IMR-90 (cell line): Measurements from ENCODE around the gene CABP7. TPM values are rescaled to one million over a fixed set of nuclear protein-coding genes. Genes with fewer than 3 reads are reported as not detected.

Source experiments
- ATAC-seq: fragments of 200-7000 bp; cut with Tn5 transposase; 2 replicates; pipeline ENCODE4 v1.9.1; 2020; ENCODE audit warnings: low read depth, mild to moderate bottlenecking, moderate library complexity
- BruUV-seq: library from RNA; stranded (reverse); fragments of 400-500 nt; replicated peaks from 2 replicates; lab custom pipeline; 2021; lab: Mats Ljungman, UMichigan
- CTCF ChIA-PET: fragments of 300-600 bp; formaldehyde crosslinking; extraction: SDS; loops from one replicate; lab custom pipeline; 2021; ENCODE audit warnings: antibody characterized with exemption; lab: Yijun Ruan, JAX
- POLR2A ChIA-PET: fragments of 300-600 bp; sonication (Branson Sonifier 250); formaldehyde crosslinking; loops from one replicate; lab custom pipeline; 2022; ENCODE audit warnings: antibody characterized with exemption; ENCODE audit not compliant: unreplicated experiment; lab: Charles Lee
- DNase-seq: peaks from one replicate; pipeline ENCODE4 v3.0.0; 2013
- H2AFZ ChIP-seq: replicated peaks from 2 replicates; pipeline ENCODE3; 2013; ENCODE audit warnings: low read length, mild to moderate bottlenecking; ENCODE audit not compliant: poor library complexity
- H2AK5ac ChIP-seq: 2 replicates; pipeline ENCODE4 v1.6.1; 2013; ENCODE audit warnings: low read depth, low read length, inconsistent platforms
- H2AK9ac ChIP-seq: replicated peaks from 2 replicates; pipeline ENCODE3; 2013; ENCODE audit warnings: mild to moderate bottlenecking, low read depth, low read length, moderate library complexity; ENCODE audit not compliant: poor library complexity
- H2BK120ac ChIP-seq: 2 replicates; pipeline ENCODE4 v1.6.1; 2013; ENCODE audit warnings: low read depth, low read length, inconsistent platforms
- H2BK15ac ChIP-seq: 3 replicates; pipeline ENCODE4 v1.6.1; 2013; ENCODE audit warnings: low read depth, low read length, inconsistent platforms
- H2BK20ac ChIP-seq: 2 replicates; pipeline ENCODE4 v1.6.1; 2013; ENCODE audit warnings: low read depth, mild to moderate bottlenecking, inconsistent platforms, low read length, moderate library complexity
- H2BK5ac ChIP-seq: 2 replicates; pipeline ENCODE4 v1.6.1; 2013; ENCODE audit warnings: mild to moderate bottlenecking, low read depth, low read length, inconsistent platforms; ENCODE audit not compliant: poor library complexity, severe bottlenecking
- H3K14ac ChIP-seq: replicated peaks from 2 replicates; pipeline ENCODE4 v1.6.1; 2013; ENCODE audit warnings: low read depth, low read length, inconsistent platforms
- H3K18ac ChIP-seq: 2 replicates; pipeline ENCODE4 v1.6.1; 2013; ENCODE audit warnings: low read depth, low read length, control low read depth
- H3K23ac ChIP-seq: 2 replicates; pipeline ENCODE4 v1.6.1; 2013; ENCODE audit warnings: low read depth, low read length, inconsistent platforms
- H3K27ac ChIP-seq: 2 replicates; pipeline ENCODE4 v1.5.1; 2013; ENCODE audit warnings: mild to moderate bottlenecking, control low read depth, low read length; ENCODE audit not compliant: insufficient read depth
- H3K27me3 ChIP-seq: 2 replicates; pipeline ENCODE4 v1.6.1; 2013; ENCODE audit warnings: low read length; ENCODE audit not compliant: control insufficient read depth, insufficient read depth
- H3K36me3 ChIP-seq: 2 replicates; pipeline ENCODE4 v1.6.1; 2013; ENCODE audit warnings: low read length, mixed read lengths; ENCODE audit not compliant: control insufficient read depth, insufficient read depth
- H3K4ac ChIP-seq: 2 replicates; pipeline ENCODE4 v1.6.1; 2013; ENCODE audit warnings: low read depth, low read length, inconsistent platforms
- H3K4me1 ChIP-seq: 2 replicates; pipeline ENCODE4 v1.6.1; 2013; ENCODE audit warnings: low read length, mixed read lengths; ENCODE audit not compliant: control insufficient read depth, insufficient read depth
- H3K4me2 ChIP-seq: 2 replicates; pipeline ENCODE4 v1.6.1; 2013; ENCODE audit warnings: low read depth, mild to moderate bottlenecking, control low read depth, low read length, moderate library complexity
- H3K4me3 ChIP-seq: 2 replicates; pipeline ENCODE4 v1.5.1; 2013; ENCODE audit warnings: low read depth, mild to moderate bottlenecking, control low read depth, low read length, moderate library complexity; ENCODE audit not compliant: insufficient read depth
- H3K56ac ChIP-seq: 2 replicates; pipeline ENCODE4 v1.6.1; 2013; ENCODE audit warnings: low read length, inconsistent platforms; ENCODE audit not compliant: insufficient read depth; ENCODE audit errors: extremely low read depth
- H3K79me1 ChIP-seq, 2 experiments: 2 replicates each; pipeline ENCODE4 v1.6.1; 2013; ENCODE audit warnings: low read length in 2 of 2, inconsistent platforms in 1 of 2, low read depth in 1 of 2
- H3K9ac ChIP-seq: 2 replicates; pipeline ENCODE4 v1.6.1; 2013; ENCODE audit warnings: low read depth, low read length, control low read depth
- H3K9me1 ChIP-seq: 2 replicates; pipeline ENCODE4 v1.6.1; 2013; ENCODE audit warnings: low read length, inconsistent platforms; ENCODE audit not compliant: insufficient read depth
- H3K9me3 ChIP-seq: 2 replicates; pipeline ENCODE4 v1.6.1; 2013; ENCODE audit warnings: low read length; ENCODE audit not compliant: control insufficient read depth, insufficient read depth
- H4K20me1 ChIP-seq: 2 replicates; pipeline ENCODE4 v1.6.1; 2013; ENCODE audit warnings: low read length, inconsistent platforms; ENCODE audit not compliant: insufficient read depth
- H4K5ac ChIP-seq: 2 replicates; pipeline ENCODE4 v1.6.1; 2013; ENCODE audit warnings: mild to moderate bottlenecking, low read depth, low read length, control low read depth
- H4K8ac ChIP-seq, 2 experiments: 2 replicates each; pipeline ENCODE4 v1.6.1; 2013; ENCODE audit warnings: low read depth in 2 of 2, low read length in 2 of 2, control low read depth in 1 of 2, inconsistent platforms in 1 of 2
- H4K91ac ChIP-seq: 2 replicates; pipeline ENCODE4 v1.6.1; 2013; ENCODE audit warnings: low read depth, low read length, inconsistent platforms; ENCODE audit not compliant: insufficient read depth
- BHLHE40 ChIP-seq: fragments of 150-350 bp; IDR thresholded peaks from 2 replicates; pipeline ENCODE4 v1.6.1; 2016; ENCODE audit warnings: mild to moderate bottlenecking, low read depth, low read length
- CEBPB ChIP-seq: IDR thresholded peaks from 2 replicates; pipeline ENCODE4 v1.6.1; 2012; ENCODE audit warnings: low read depth, low read length, improper control_type of control experiment
- CTCF ChIP-seq: conservative IDR thresholded peaks from 2 replicates; pipeline ENCODE4 v1.5.1; 2012; ENCODE audit warnings: mild to moderate bottlenecking, low read depth, low read length, improper control_type of control experiment
- ELK1 ChIP-seq: fragments of 150-350 bp; IDR thresholded peaks from 2 replicates; pipeline ENCODE4 v1.6.1; 2016; ENCODE audit warnings: low read depth, mild to moderate bottlenecking, low read length, moderate library complexity, borderline replicate concordance
- FOS ChIP-seq: fragments of 150-350 bp; IDR thresholded peaks from 2 replicates; pipeline ENCODE4 v1.6.1; 2016; ENCODE audit warnings: low read depth, low read length
- MAFK ChIP-seq: IDR thresholded peaks from 2 replicates; pipeline ENCODE4 v1.6.1; 2012; ENCODE audit warnings: low read depth, low read length, improper control_type of control experiment
- MAZ ChIP-seq: IDR thresholded peaks from 2 replicates; pipeline ENCODE4 v1.6.1; 2012; ENCODE audit warnings: low read depth, mild to moderate bottlenecking, low read length, improper control_type of control experiment, moderate library complexity, borderline replicate concordance
- MXI1 ChIP-seq: IDR thresholded peaks from 2 replicates; pipeline ENCODE4 v1.6.1; 2012; ENCODE audit warnings: low read depth, mild to moderate bottlenecking, low read length, moderate library complexity, borderline replicate concordance
- NFE2L2 ChIP-seq: fragments of 150-350 bp; IDR thresholded peaks from 2 replicates; pipeline ENCODE4 v1.6.1; 2016; ENCODE audit warnings: low read depth, mild to moderate bottlenecking, low read length
- POLR2A ChIP-seq: IDR thresholded peaks from 2 replicates; pipeline ENCODE4 v1.6.1; 2012; ENCODE audit warnings: mild to moderate bottlenecking, low read depth, low read length
- RCOR1 ChIP-seq: IDR thresholded peaks from 2 replicates; pipeline ENCODE4 v1.6.1; 2012; ENCODE audit warnings: mild to moderate bottlenecking, low read length, improper control_type of control experiment; ENCODE audit not compliant: insufficient replicate concordance
- SMC3 ChIP-seq: fragments of 150-350 bp; IDR thresholded peaks from 2 replicates; pipeline ENCODE4 v1.6.1; 2016; ENCODE audit warnings: low read depth, mild to moderate bottlenecking, antibody characterized with exemption, low read length, moderate library complexity
- USF2 ChIP-seq: fragments of 150-350 bp; IDR thresholded peaks from 2 replicates; pipeline ENCODE4 v1.6.1; 2017; ENCODE audit warnings: mild to moderate bottlenecking, antibody characterized with exemption, low read length, low read depth
- WGBS, 2 experiments: methylation state at CpG; one replicate each; pipeline versions ENCODE4 v1.1.5 to v1.1.7; 2013; ENCODE audit warnings: missing lambda C conversion rate in 2 of 2; ENCODE audit not compliant: insufficient read length in 1 of 2; ENCODE audit errors: extremely low coverage in 2 of 2; 5-methylcytosine and 5-hydroxymethylcytosine counted together
- dilution Hi-C: fragments of 300-500 bp; cut with HindIII; formaldehyde crosslinking; loops from one replicate; pipeline ENCODE4 v1.14.3; 2018; ENCODE audit warnings: low sequenced_read_pairs; ENCODE audit not compliant: unreplicated experiment
- in situ Hi-C: fragments of 300-500 bp; cut with MboI; formaldehyde crosslinking; loops from 3 replicates; pipeline ENCODE4 v1.14.3; 2019; ENCODE audit warnings: low sequenced_read_pairs, inconsistent platforms, mixed read lengths
- intact Hi-C: fragments of 100-400 bp; cut with micrococcal nuclease; formaldehyde crosslinking; loops from 2 replicates; pipeline ENCODE4 v1.10.0; 2022
- polyA plus RNA-seq, 3 experiments: library from polyadenylated mRNA; depleted of rRNA; stranded (reverse); fragments of >200 nt; gene quantifications; 2 replicates each; pipeline ENCODE4 v1.2.3, GENCODE V29; 2012; ENCODE audit warnings: low replicate concordance in 1 of 3
- total RNA-seq: library from RNA; depleted of rRNA; stranded (reverse); fragments of >200 nt; gene quantifications from 2 replicates; pipeline ENCODE4 v1.2.3, GENCODE V29; 2012

CABP7 gene
- total and polyA plus RNA-seq, 2 of the 4 experiments (the other 2 are of a cell fraction) = under 0.01 to 0.03 TPM

GRCh38 chr22:29700900-29701154 is 19.0 kb upstream of the CABP7 start:
- WGBS, 2 experiments = 78% methylated on average over 6 of the region's 9 CpGs; no CpG with 5 or more reads in 1 of the 2 experiments
- Histone ChIP-seq H4K8ac (no peak overlapping the region), H3K18ac (no peak overlapping the region), H2BK120ac (no peak overlapping the region), H3K9me3 (no peaks in the 10 kb centered on the region), H2BK5ac (no peak overlapping the region), H3K36me3 (peaks cover 9% of the 10 kb centered on the region), H3K4me1 (peaks cover 14% of the 10 kb centered on the region), H3K27ac (no peak overlapping the region), H4K20me1 (peaks cover 11% of the 10 kb centered on the region), H3K4ac (no peak overlapping the region), H3K23ac (no peak overlapping the region), H3K79me1 (no peaks in the 10 kb centered on the region), H3K9ac (no peak overlapping the region), H3K9me1 (0 out of 2 replicates have a peak, but pooled peaks cover 2% of the 10 kb centered on the region), H2BK15ac (no peak overlapping the region), H3K27me3 (peaks cover 2% of the 10 kb centered on the region; the same call in 1 of the 2 replicates), H2AFZ (peak overlapping the region; percentile 44), H2AK9ac (peak overlapping the region; percentile 1), H3K14ac (no peak overlapping the region), H3K4me3 (no peak overlapping the region), H2AK5ac (no peak overlapping the region), H2BK20ac (no peak overlapping the region), H3K4me2 (no peak overlapping the region), H4K5ac (no peak overlapping the region), H3K56ac (no peak overlapping the region), H4K91ac (no peak overlapping the region)
- ChIA-PET POLR2A (no interaction called here), CTCF (no interaction called here)
- dilution Hi-C loops = no loop called here
- ATAC-seq = no peak
- intact Hi-C loops = loop anchor here (5.0 kb wide), 1 partner anchor 386 kb away; no protein-coding TSS in a partner anchor
- in situ Hi-C loops = no loop called here
- no peak for DNase-seq
- no TSS peak for BruUV-seq
- TF ChIP-seq FOS (no peak), MAFK (no peak), BHLHE40 (no peak), USF2 (no peak), CTCF (no peak), NFE2L2 (no peak), MXI1 (no peak), POLR2A (no peak), CEBPB (no peak), MAZ (no peak), ELK1 (no peak), SMC3 (no peak), RCOR1 (no peak)
